HEK293 (cell line): ENCODE results near the gene SEC23B.

Experiments used
- CTCF ChIA-PET: fragments of 350-600 bp; formaldehyde crosslinking; extraction: SDS; loops from one replicate; lab custom pipeline; 2021; ENCODE audit warnings: antibody characterized with exemption; lab: Yijun Ruan, JAX
- POLR2A ChIA-PET: fragments of 300-600 bp; formaldehyde crosslinking; extraction: SDS; loops from one replicate; lab custom pipeline; 2020; ENCODE audit warnings: antibody characterized with exemption, inconsistent platforms; lab: Yijun Ruan, JAX
- H3K27ac ChIP-seq: fragments of 200-500 bp; sonication (Bioruptor generic); 2 replicates; pipeline ENCODE4 v1.5.1; 2014; ENCODE audit warnings: low read depth, low read length, control low read depth, inconsistent platforms; ENCODE audit errors: extremely low read depth
- H3K36me3 ChIP-seq, 2 experiments: fragments of 200-500 bp in 1 of 2; sonication (Bioruptor generic) in 1 of 2; 1 replicate in 1 of 2; 2 replicates in 1 of 2; pipeline ENCODE4 v1.5.1; 2014 to 2017; ENCODE audit warnings: inconsistent platforms in 2 of 2, low read length in 2 of 2; ENCODE audit not compliant: control insufficient read depth in 2 of 2, insufficient read depth in 1 of 2
- H3K4me1 ChIP-seq: fragments of 200-500 bp; sonication (Bioruptor generic); 2 replicates; pipeline ENCODE4 v1.5.1; 2014; ENCODE audit warnings: mild to moderate bottlenecking, low read length, inconsistent platforms; ENCODE audit not compliant: control insufficient read depth, insufficient read depth
- H3K4me3 ChIP-seq: 2 replicates; pipeline ENCODE4 v1.5.1; 2011; ENCODE audit warnings: low read depth, mild to moderate bottlenecking, control low read depth, low read length, moderate library complexity
- H3K9me3 ChIP-seq: fragments of 200-500 bp; sonication (Bioruptor generic); 2 replicates; pipeline ENCODE4 v1.5.1; 2014; ENCODE audit warnings: low read depth, low read length, inconsistent platforms; ENCODE audit not compliant: control insufficient read depth, insufficient read depth
- KLF17 ChIP-seq: fragments of 450-650 bp; formaldehyde crosslinking; IDR thresholded peaks from 2 replicates; pipeline ENCODE4 v1.5.1; 2016; ENCODE audit warnings: missing biosample characterization, missing genetic modification characterization
- PATZ1 ChIP-seq: fragments of 450-650 bp; formaldehyde crosslinking; IDR thresholded peaks from 2 replicates; pipeline ENCODE4 v1.5.1; 2016; ENCODE audit warnings: missing biosample characterization, missing genetic modification characterization
- PRDM6 ChIP-seq: fragments of 450-650 bp; formaldehyde crosslinking; IDR thresholded peaks from 2 replicates; pipeline ENCODE4 v1.5.1; 2017; ENCODE audit warnings: missing biosample characterization, missing genetic modification characterization
- REST ChIP-seq: fragments of 450-650 bp; formaldehyde crosslinking; IDR thresholded peaks from 2 replicates; pipeline ENCODE4 v1.5.1; 2016; ENCODE audit warnings: missing biosample characterization, missing genetic modification characterization
- ZEB2 ChIP-seq: fragments of 450-650 bp; formaldehyde crosslinking; IDR thresholded peaks from 2 replicates; pipeline ENCODE4 v1.5.1; 2016; ENCODE audit warnings: missing biosample characterization, missing genetic modification characterization
- ZFP41 ChIP-seq: fragments of 450-650 bp; formaldehyde crosslinking; IDR thresholded peaks from 2 replicates; pipeline ENCODE4 v1.5.1; 2016; ENCODE audit warnings: missing biosample characterization, missing genetic modification characterization, borderline replicate concordance
- ZNF169 ChIP-seq: fragments of 450-650 bp; formaldehyde crosslinking; IDR thresholded peaks from 2 replicates; pipeline ENCODE4 v1.5.1; 2016; ENCODE audit warnings: missing biosample characterization, missing genetic modification characterization
- ZNF18 ChIP-seq: fragments of 450-650 bp; formaldehyde crosslinking; IDR thresholded peaks from 2 replicates; pipeline ENCODE4 v1.5.1; 2016; ENCODE audit warnings: missing biosample characterization, missing genetic modification characterization
- ZNF184 ChIP-seq: fragments of 450-650 bp; IDR thresholded peaks from 2 replicates; pipeline ENCODE4 v1.5.1; 2018; ENCODE audit warnings: missing biosample characterization, mild to moderate bottlenecking, missing genetic modification characterization
- ZNF223 ChIP-seq: fragments of 450-650 bp; formaldehyde crosslinking; IDR thresholded peaks from 2 replicates; pipeline ENCODE4 v1.5.1; 2016; ENCODE audit warnings: missing biosample characterization, missing genetic modification characterization
- ZNF280C ChIP-seq: fragments of 450-650 bp; formaldehyde crosslinking; IDR thresholded peaks from 2 replicates; pipeline ENCODE4 v1.5.1; 2016; ENCODE audit warnings: missing biosample characterization, missing genetic modification characterization
- ZNF302 ChIP-seq: fragments of 450-650 bp; formaldehyde crosslinking; IDR thresholded peaks from 2 replicates; pipeline ENCODE4 v1.5.1; 2016; ENCODE audit warnings: missing biosample characterization, missing genetic modification characterization, low read depth
- ZNF449 ChIP-seq: fragments of 450-650 bp; formaldehyde crosslinking; IDR thresholded peaks from 2 replicates; pipeline ENCODE4 v1.5.1; 2017; ENCODE audit warnings: missing biosample characterization, mild to moderate bottlenecking, missing genetic modification characterization, moderate library complexity
- ZNF510 ChIP-seq: fragments of 450-650 bp; formaldehyde crosslinking; IDR thresholded peaks from 2 replicates; pipeline ENCODE4 v1.5.1; 2018; ENCODE audit warnings: mild to moderate bottlenecking, missing genetic modification characterization, missing biosample characterization; ENCODE audit not compliant: insufficient replicate concordance
- ZNF529 ChIP-seq: fragments of 450-650 bp; formaldehyde crosslinking; IDR thresholded peaks from 2 replicates; pipeline ENCODE4 v1.5.1; 2017; ENCODE audit warnings: missing genetic modification characterization, missing biosample characterization; ENCODE audit not compliant: insufficient replicate concordance
- ZNF548 ChIP-seq: fragments of 450-650 bp; formaldehyde crosslinking; IDR thresholded peaks from 2 replicates; pipeline ENCODE4 v1.5.1; 2016; ENCODE audit warnings: missing biosample characterization, missing genetic modification characterization

Gene SEC23B

GRCh38 chr20:18477218-18477617 is 30.5 kb upstream of the SEC23B start:
- H3K4me1 ChIP-seq: no peaks in the 10 kb centered on the region
- ChIA-PET POLR2A (interaction anchor here (1.5 kb wide), 1 partner anchor 30 kb away, joined by 5 read pairs; the partner anchor contains the start of gene SEC23B), CTCF (interaction anchor here (0.7 kb wide), 1 partner anchor 518 kb away, joined by 3 read pairs; no protein-coding TSS in a partner anchor)
- H3K36me3 ChIP-seq: peaks cover 41 to 95% of the 10 kb centered on the region in 2 experiments
- H3K4me3 ChIP-seq: no peak overlapping the region
- H3K9me3 ChIP-seq: no peaks in the 10 kb centered on the region
- no peak overlapping the region for H3K27ac ChIP-seq
- TF ChIP-seq ZNF18 (tag by site-specific recombination) (no peak), ZFP41 (tag by site-specific recombination) (no peak), ZNF280C (tag by site-specific recombination) (no peak), ZNF510 (tag by site-specific recombination) (no peak), ZNF302 (tag by site-specific recombination) (no peak), REST (tag by site-specific recombination) (no peak)

- no peaks in the 10 kb centered on the region for H3K4me1 ChIP-seq
- H3K9me3 ChIP-seq: no peaks in the 10 kb centered on the region
- POLR2A ChIA-PET: interaction anchor here (1.5 kb wide), 1 partner anchor 30 kb away, joined by 5 read pairs; the partner anchor contains the start of gene SEC23B
- H3K4me3 ChIP-seq: no peak overlapping the region
- no peak overlapping the region for H3K27ac ChIP-seq
- peaks cover 46 to 96% of the 10 kb centered on the region in 2 experiments for H3K36me3 ChIP-seq
- CTCF ChIA-PET: no interaction called here
- peak; percentile 99 for TF ChIP-seq ZNF449 (tag by site-specific recombination)
- no peak for TF ChIP-seq ZNF529 (tag by site-specific recombination)
These were observed 29.9 kb upstream of the SEC23B start for GRCh38 chr20:18477821-18478220.

- H3K9me3 ChIP-seq: no peaks in the 10 kb centered on the region
- CTCF ChIA-PET: interaction anchor here (0.6 kb wide), 1 partner anchor 1049 kb away, joined by 3 read pairs; no protein-coding TSS in a partner anchor
- no peak overlapping the region for H3K4me3 ChIP-seq
- H3K27ac ChIP-seq: no peak overlapping the region
- H3K36me3 ChIP-seq: peaks cover 46 to 90% of the 10 kb centered on the region in 2 experiments
- POLR2A ChIA-PET: no interaction called here
- H3K4me1 ChIP-seq: no peaks in the 10 kb centered on the region
- TF ChIP-seq PRDM6 (tag by site-specific recombination) (no peak), ZNF169 (no peak), ZNF548 (no peak), PATZ1 (tag by site-specific recombination) (no peak), ZEB2 (tag by site-specific recombination) (no peak), ZNF184 (tag by site-specific recombination) (no peak), KLF17 (no peak), ZNF223 (tag by site-specific recombination) (no peak)
These were observed 26.1 kb upstream of the SEC23B start for GRCh38 chr20:18481596-18481995.
